RWPE2 (cell line): ENCODE measurements around the gene ADAMTS10.

Experiments used
- ATAC-seq: fragments of 200-7000 bp; cut with Tn5 transposase; 3 replicates; pipeline ENCODE4 v1.9.1; 2021; ENCODE audit warnings: low read depth
- DNase-seq: peaks from one replicate; pipeline ENCODE4 v3.0.0-alpha.2; 2020; ENCODE audit warnings: low spot score
- H3K27ac ChIP-seq: fragments of 450-650 bp; 2 replicates; pipeline ENCODE4 v1.5.1; 2017; ENCODE audit warnings: mild to moderate bottlenecking; ENCODE audit not compliant: poor library complexity, severe bottlenecking
- H3K27me3 ChIP-seq: fragments of 250-450 bp; sonication (Bioruptor Pico); 2 replicates; pipeline ENCODE4 v1.5.1; 2021; ENCODE audit warnings: mild to moderate bottlenecking, moderate library complexity; ENCODE audit not compliant: insufficient read depth, poor library complexity, severe bottlenecking
- H3K36me3 ChIP-seq: fragments of 250-450 bp; sonication (Bioruptor Pico); 2 replicates; pipeline ENCODE4 v1.5.1; 2020; ENCODE audit warnings: low read depth, mild to moderate bottlenecking, moderate library complexity
- H3K4me1 ChIP-seq: fragments of 250-450 bp; sonication (Bioruptor Pico); 2 replicates; pipeline ENCODE4 v1.5.1; 2021; ENCODE audit warnings: mild to moderate bottlenecking, moderate library complexity; ENCODE audit not compliant: insufficient read depth, poor library complexity, severe bottlenecking
- H3K4me3 ChIP-seq: fragments of 250-450 bp; sonication (Bioruptor Pico); 2 replicates; pipeline ENCODE4 v1.5.1; 2021; ENCODE audit warnings: mild to moderate bottlenecking, moderate library complexity; ENCODE audit not compliant: severe bottlenecking
- H3K9me3 ChIP-seq: fragments of 250-450 bp; sonication (Bioruptor Pico); 2 replicates; pipeline ENCODE4 v1.5.1; 2021; ENCODE audit warnings: mild to moderate bottlenecking, moderate library complexity; ENCODE audit not compliant: severe bottlenecking
- TF ChIP-seq, protein P1 (sequence below): fragments of 450-650 bp; IDR thresholded peaks from one replicate; pipeline ENCODE4 v1.5.1; 2017; ENCODE audit warnings: mild to moderate bottlenecking, moderate library complexity; ENCODE audit not compliant: poor library complexity, severe bottlenecking

The ADAMTS10 gene

DNA sequence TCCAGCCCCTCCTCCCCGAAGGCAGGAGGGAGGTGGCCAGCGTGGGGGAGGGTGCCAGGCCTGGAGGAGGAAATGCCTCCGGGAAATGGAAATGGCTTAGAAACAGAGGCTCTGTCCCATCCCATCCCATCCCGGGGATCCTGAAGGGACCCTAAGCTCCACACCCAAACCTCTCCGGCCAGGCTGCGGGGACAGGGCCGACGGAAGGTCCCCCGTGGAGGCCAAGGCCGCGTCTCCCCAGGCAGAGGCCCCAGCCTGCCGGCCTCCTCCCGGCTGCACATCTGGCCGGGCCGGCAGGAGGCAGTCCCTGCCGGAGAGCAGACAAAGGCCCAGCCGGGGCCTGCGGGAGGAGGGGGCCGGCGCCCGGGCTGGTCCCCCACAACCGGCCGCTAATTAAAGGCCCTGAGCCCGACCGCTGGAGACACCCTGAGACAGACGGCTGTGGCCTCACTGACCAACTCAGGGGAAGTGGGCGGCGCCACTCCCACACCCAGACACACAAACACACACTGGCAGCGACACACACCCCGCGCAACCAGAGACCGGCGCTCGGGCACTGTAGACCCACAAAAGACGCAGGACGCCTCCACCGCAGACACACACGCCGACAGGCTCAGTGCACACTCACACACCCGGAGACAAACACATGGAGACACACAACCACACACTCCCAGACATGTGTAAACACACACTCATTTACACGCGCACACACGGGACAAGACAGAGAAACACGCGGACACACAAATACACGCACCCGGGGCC is 1.1 kb downstream of the ADAMTS10 start:
- Histone ChIP-seq H3K9me3 (peaks cover 2% of the 10 kb centered on the region), H3K4me3 (peak overlapping the region; percentile 27), H3K4me1 (no peaks in the 10 kb centered on the region), H3K36me3 (no peaks in the 10 kb centered on the region), H3K27ac (no peak overlapping the region), H3K27me3 (peaks cover 5% of the 10 kb centered on the region)
- TF ChIP-seq, protein P1, sequence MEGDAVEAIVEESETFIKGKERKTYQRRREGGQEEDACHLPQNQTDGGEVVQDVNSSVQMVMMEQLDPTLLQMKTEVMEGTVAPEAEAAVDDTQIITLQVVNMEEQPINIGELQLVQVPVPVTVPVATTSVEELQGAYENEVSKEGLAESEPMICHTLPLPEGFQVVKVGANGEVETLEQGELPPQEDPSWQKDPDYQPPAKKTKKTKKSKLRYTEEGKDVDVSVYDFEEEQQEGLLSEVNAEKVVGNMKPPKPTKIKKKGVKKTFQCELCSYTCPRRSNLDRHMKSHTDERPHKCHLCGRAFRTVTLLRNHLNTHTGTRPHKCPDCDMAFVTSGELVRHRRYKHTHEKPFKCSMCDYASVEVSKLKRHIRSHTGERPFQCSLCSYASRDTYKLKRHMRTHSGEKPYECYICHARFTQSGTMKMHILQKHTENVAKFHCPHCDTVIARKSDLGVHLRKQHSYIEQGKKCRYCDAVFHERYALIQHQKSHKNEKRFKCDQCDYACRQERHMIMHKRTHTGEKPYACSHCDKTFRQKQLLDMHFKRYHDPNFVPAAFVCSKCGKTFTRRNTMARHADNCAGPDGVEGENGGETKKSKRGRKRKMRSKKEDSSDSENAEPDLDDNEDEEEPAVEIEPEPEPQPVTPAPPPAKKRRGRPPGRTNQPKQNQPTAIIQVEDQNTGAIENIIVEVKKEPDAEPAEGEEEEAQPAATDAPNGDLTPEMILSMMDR, result no peak
- ATAC-seq (no peak), DNase-seq (no peak)

DNA sequence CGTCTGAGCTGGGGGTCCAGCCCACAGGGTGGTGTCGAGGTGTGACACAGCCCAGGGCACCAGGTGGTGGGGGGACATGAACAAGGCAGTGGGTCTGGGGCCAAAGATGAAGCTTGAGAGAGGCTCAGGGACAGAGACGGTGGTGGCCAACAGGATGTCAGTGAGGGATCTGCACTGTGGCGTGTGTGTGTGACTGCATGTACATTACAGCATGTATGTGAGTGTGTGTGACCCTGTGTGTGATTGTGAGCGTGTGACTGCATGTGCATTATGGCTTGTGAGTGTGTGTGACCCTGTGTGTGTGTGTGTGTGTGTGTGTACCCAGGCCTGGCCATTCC is 1.6 kb downstream of the ADAMTS10 start:
- Histone ChIP-seq H3K9me3 (peaks cover 3% of the 10 kb centered on the region), H3K27ac (no peak overlapping the region), H3K27me3 (peaks cover 5% of the 10 kb centered on the region), H3K36me3 (no peaks in the 10 kb centered on the region), H3K4me3 (no peak overlapping the region), H3K4me1 (no peaks in the 10 kb centered on the region)
- DNase-seq (no peak), ATAC-seq (no peak)
- TF ChIP-seq, protein P1, result no peak

DNA sequence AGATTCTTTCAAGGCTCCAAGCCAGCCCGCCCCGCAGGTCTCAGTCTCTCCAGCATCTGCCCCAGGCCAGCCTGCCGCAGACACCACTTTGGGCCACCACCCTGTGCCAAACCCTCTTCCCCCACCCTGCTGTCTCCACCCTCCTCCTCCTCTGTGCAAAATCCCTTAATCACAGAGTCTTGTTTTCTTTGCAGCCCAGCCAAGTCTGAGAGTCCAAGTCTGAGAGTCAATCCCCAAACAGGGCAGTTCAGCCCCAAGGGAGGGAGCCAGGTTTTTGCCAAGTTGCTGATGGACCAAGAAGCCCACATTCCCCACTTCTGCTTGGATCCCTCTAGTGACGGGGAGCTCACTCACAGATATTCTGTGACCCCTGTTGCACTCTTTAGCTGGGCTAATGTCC is 3.1 kb downstream of the ADAMTS10 start:
- TF ChIP-seq, protein P1, result no peak
- DNase-seq (no peak), ATAC-seq (no peak)
- Histone ChIP-seq H3K9me3 (peaks cover 3% of the 10 kb centered on the region), H3K4me3 (no peak overlapping the region), H3K36me3 (no peaks in the 10 kb centered on the region), H3K4me1 (no peaks in the 10 kb centered on the region), H3K27ac (no peak overlapping the region), H3K27me3 (peaks cover 5% of the 10 kb centered on the region)

DNA sequence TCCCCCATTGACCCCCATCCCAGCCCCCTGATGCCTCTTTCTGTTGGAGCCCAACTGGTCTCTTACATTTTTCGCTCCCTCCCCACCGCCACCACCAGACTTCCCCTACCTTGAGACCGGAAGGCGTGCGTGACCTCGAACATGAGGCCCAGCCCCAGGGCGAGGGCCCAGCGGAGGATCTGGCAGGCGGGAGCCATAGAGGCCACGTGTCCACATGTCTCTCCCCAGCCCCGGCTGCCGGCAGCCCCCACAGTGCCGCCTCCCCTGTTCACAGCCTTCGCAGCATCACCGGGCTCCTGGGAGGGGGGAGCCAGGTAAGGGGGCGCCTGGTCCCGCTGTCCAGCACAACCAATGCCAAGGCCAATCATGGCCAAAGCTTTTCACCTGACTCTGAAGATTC is 5.0 kb downstream of the ADAMTS10 start:
- Histone ChIP-seq H3K4me3 (no peak overlapping the region), H3K27ac (no peak overlapping the region), H3K4me1 (no peaks in the 10 kb centered on the region), H3K9me3 (peaks cover 3% of the 10 kb centered on the region), H3K27me3 (peaks cover 5% of the 10 kb centered on the region), H3K36me3 (no peaks in the 10 kb centered on the region)
- TF ChIP-seq, protein P1, result no peak
- ATAC-seq, result no peak
- DNase-seq, result no peak

DNA sequence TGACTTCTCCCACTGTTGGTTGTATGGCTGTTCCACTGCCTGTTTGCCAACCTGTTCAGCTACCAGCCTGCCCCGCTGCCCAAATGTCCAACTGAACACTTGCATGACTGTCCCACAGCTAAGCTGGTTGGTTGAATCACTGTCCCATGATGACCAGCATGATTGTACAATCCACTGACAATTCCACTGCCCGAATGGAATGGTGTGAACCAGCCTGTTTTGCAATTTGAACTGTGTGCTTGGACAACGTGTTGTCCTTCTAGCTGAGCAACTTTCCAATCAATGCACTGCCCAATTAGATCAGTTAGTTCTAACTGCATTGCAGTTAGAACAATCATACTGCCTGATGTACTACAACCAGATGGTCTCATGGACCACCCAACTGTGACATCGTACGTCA is 8.7 kb downstream of the ADAMTS10 start:
- no peak overlapping the region for H3K4me3 ChIP-seq
- DNase-seq, result no peak
- H3K4me1 ChIP-seq, result no peaks in the 10 kb centered on the region
- H3K9me3 ChIP-seq, result peaks cover 3% of the 10 kb centered on the region
- no peak overlapping the region for H3K27ac ChIP-seq
- no peak for ATAC-seq
- TF ChIP-seq, protein P1, result no peak
- no peaks in the 10 kb centered on the region for H3K27me3 ChIP-seq
- H3K36me3 ChIP-seq, result no peaks in the 10 kb centered on the region
